Neural progenitor cell (in vitro differentiated cells): ENCODE results near the gene TPRX1. TPM values are rescaled to one million over a fixed set of nuclear protein-coding genes. Genes with fewer than 3 reads are reported as not detected.

Experiments
- DNase-seq: peaks from one replicate; pipeline ENCODE4 v3.0.0-alpha.2; 2016; ENCODE audit warnings: low spot score
- H2AFZ ChIP-seq: fragments of 200-600 bp; sonication (generic); replicated peaks from 2 replicates; pipeline ENCODE4 v1.6.1; 2016; ENCODE audit warnings: antibody characterized with exemption
- H3F3A ChIP-seq: fragments of 200-600 bp; sonication (generic); 2 replicates; pipeline ENCODE4 v1.6.1; 2016; ENCODE audit warnings: antibody characterized with exemption, low read depth
- H3K27ac ChIP-seq: fragments of 200-600 bp; sonication (generic); 2 replicates; pipeline ENCODE4 v1.5.1; 2016; ENCODE audit warnings: mild to moderate bottlenecking
- H3K27me3 ChIP-seq: fragments of 200-600 bp; sonication (generic); 2 replicates; pipeline ENCODE4 v1.6.1; 2016; ENCODE audit warnings: mild to moderate bottlenecking, moderate library complexity
- H3K36me3 ChIP-seq: fragments of 200-600 bp; sonication (generic); 2 replicates; pipeline ENCODE4 v1.5.1; 2016
- H3K4me1 ChIP-seq: fragments of 200-600 bp; sonication (generic); 2 replicates; pipeline ENCODE4 v1.6.1; 2016; ENCODE audit warnings: mixed run types
- H3K4me2 ChIP-seq: fragments of 200-600 bp; sonication (generic); 2 replicates; pipeline ENCODE4 v1.6.1; 2016
- H3K4me3 ChIP-seq: fragments of 200-600 bp; sonication (generic); 2 replicates; pipeline ENCODE4 v1.5.1; 2016
- H3K79me2 ChIP-seq: fragments of 200-600 bp; sonication (generic); 2 replicates; pipeline ENCODE4 v1.6.1; 2016; ENCODE audit warnings: low read depth
- H3K9ac ChIP-seq: fragments of 200-600 bp; sonication (generic); 2 replicates; pipeline ENCODE4 v1.6.1; 2016
- H3K9me3 ChIP-seq: fragments of 200-600 bp; sonication (generic); 2 replicates; pipeline ENCODE4 v1.5.1; 2016; ENCODE audit warnings: low read depth
- H4K20me1 ChIP-seq: fragments of 200-600 bp; sonication (generic); 2 replicates; pipeline ENCODE4 v1.6.1; 2016; ENCODE audit warnings: low read depth
- H3K27ac Mint-ChIP-seq: 3 replicates; pipeline ENCODE4 v1.8.0; 2021; ENCODE audit warnings: mixed read lengths
- H3K27me3 Mint-ChIP-seq: 2 replicates; pipeline ENCODE4 v1.8.0; 2022; ENCODE audit warnings: low read depth, mild to moderate bottlenecking, inconsistent platforms, moderate library complexity, mixed read lengths; ENCODE audit not compliant: insufficient read depth
- H3K36me3 Mint-ChIP-seq: 3 replicates; pipeline ENCODE4 v1.8.0; 2021; ENCODE audit warnings: mixed read lengths
- H3K4me1 Mint-ChIP-seq: 3 replicates; pipeline ENCODE4 v1.8.0; 2021; ENCODE audit warnings: mixed read lengths
- H3K4me3 Mint-ChIP-seq: 3 replicates; pipeline ENCODE4 v1.8.0; 2021; ENCODE audit warnings: mild to moderate bottlenecking, moderate library complexity, mixed read lengths
- H3K9me3 Mint-ChIP-seq: 3 replicates; pipeline ENCODE4 v1.8.0; 2020; ENCODE audit warnings: mixed read lengths
- CTCF ChIP-seq: fragments of 200-600 bp; sonication (generic); IDR thresholded peaks from 2 replicates; pipeline ENCODE4 v1.5.1; 2017; ENCODE audit warnings: antibody characterized with exemption, mild to moderate bottlenecking
- EZH2 ChIP-seq: fragments of 200-600 bp; sonication (generic); IDR thresholded peaks from 2 replicates; pipeline ENCODE4 v1.6.1; 2017; ENCODE audit warnings: antibody characterized with exemption, mild to moderate bottlenecking, moderate library complexity
- EZH2phosphoT487 ChIP-seq: fragments of 200-600 bp; sonication (generic); IDR thresholded peaks from 2 replicates; pipeline ENCODE4 v1.6.1; 2017; ENCODE audit warnings: antibody characterized with exemption
- total RNA-seq: library from RNA; depleted of rRNA; stranded (reverse); fragments of >200 nt; gene quantifications from 2 replicates; pipeline ENCODE4 v1.2.3, GENCODE V29; 2015; ENCODE audit warnings: low replicate concordance

TPRX1 gene
- total RNA-seq, 1 donor from 2014 or later, result not detected

DNA sequence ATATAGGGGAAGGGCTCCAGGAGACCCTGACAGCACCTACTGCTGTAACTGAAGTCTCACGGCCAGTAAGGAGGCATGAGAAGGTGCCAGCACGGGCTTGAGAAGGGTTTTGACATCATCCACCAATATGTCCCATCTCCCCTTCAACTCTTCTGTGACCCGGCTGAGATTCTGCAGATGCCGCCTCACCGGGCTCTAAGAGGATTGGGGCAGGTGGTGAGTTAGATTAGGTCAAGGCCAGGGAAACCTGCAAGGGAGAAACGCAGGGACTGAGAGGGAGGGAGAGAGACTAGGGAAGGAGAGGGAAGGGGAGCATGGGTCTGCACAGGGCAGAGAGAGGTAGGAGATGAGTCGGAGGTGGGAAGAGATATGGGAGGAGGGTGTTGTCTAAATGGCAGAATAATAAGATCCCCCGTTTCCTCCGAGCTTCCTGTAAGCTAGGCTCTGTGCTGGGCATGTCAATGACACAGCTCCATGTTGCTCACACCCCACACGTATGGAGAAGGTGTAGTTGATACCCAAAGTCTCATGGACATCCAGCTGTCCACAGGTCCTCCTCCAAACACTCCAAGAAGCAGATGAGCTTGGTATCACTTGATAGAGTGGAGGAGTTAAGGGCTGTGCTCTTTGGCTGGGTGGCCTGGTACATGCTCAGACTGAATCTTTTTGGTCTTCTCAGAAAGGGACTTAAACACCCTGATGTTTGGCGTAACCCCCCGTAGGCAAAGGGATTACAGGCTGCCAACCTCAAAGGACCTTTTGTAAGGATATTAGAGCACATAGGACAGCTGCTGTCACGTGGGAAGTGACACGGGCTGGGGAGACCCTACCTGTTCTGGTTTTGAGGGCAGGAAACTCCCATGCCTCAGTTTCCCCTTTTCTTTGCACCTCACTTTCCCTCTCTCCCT is 6.1 kb downstream of the TPRX1 start:
- H3F3A ChIP-seq, result peaks cover 7% of the 10 kb centered on the region
- H2AFZ ChIP-seq, result no peak overlapping the region
- H3K9me3 ChIP-seq, result peaks cover 5% of the 10 kb centered on the region
- Mint-ChIP-seq H3K9me3 (peaks cover 11% of the 10 kb centered on the region), H3K4me1 (no peaks in the 10 kb centered on the region), H3K4me3 (no peak overlapping the region), H3K27ac (peak overlapping the region; percentile 36), H3K36me3 (peaks cover 5% of the 10 kb centered on the region), H3K27me3 (peaks cover 14% of the 10 kb centered on the region)
- no peaks in the 10 kb centered on the region for H3K36me3 ChIP-seq
- no peak overlapping the region for H3K4me2 ChIP-seq
- H3K27me3 ChIP-seq, result no peaks in the 10 kb centered on the region
- H4K20me1 ChIP-seq, result no peaks in the 10 kb centered on the region
- no peaks in the 10 kb centered on the region for H3K79me2 ChIP-seq
- no peak overlapping the region for H3K4me3 ChIP-seq
- H3K4me1 ChIP-seq, result peaks cover 10% of the 10 kb centered on the region
- no peak overlapping the region for H3K27ac ChIP-seq
- TF ChIP-seq CTCF (no peak), EZH2 (no peak), EZH2phosphoT487 (no peak)
- no peak for DNase-seq
- H3K9ac ChIP-seq, result no peak overlapping the region

GRCh38 chr19:47796785-47797184 is 7.6 kb downstream of the TPRX1 start:
- Histone ChIP-seq H3K36me3 (no peaks in the 10 kb centered on the region), H3K27ac (no peak overlapping the region), H3K79me2 (no peaks in the 10 kb centered on the region), H2AFZ (no peak overlapping the region), H3F3A (peaks cover 7% of the 10 kb centered on the region), H3K9me3 (peaks cover 10% of the 10 kb centered on the region), H3K9ac (no peak overlapping the region), H3K4me2 (no peak overlapping the region), H3K4me3 (no peak overlapping the region), H3K27me3 (no peaks in the 10 kb centered on the region), H4K20me1 (no peaks in the 10 kb centered on the region), H3K4me1 (peaks cover 10% of the 10 kb centered on the region)
- DNase-seq, result no peak
- peaks cover 14% of the 10 kb centered on the region for H3K27me3 Mint-ChIP-seq
- no peak overlapping the region for H3K4me3 Mint-ChIP-seq
- H3K27ac Mint-ChIP-seq, result no peak overlapping the region
- no peaks in the 10 kb centered on the region for H3K4me1 Mint-ChIP-seq
- H3K9me3 Mint-ChIP-seq, result peaks cover 13% of the 10 kb centered on the region
- TF ChIP-seq CTCF, result no peak
- H3K36me3 Mint-ChIP-seq, result peaks cover 5% of the 10 kb centered on the region

DNA sequence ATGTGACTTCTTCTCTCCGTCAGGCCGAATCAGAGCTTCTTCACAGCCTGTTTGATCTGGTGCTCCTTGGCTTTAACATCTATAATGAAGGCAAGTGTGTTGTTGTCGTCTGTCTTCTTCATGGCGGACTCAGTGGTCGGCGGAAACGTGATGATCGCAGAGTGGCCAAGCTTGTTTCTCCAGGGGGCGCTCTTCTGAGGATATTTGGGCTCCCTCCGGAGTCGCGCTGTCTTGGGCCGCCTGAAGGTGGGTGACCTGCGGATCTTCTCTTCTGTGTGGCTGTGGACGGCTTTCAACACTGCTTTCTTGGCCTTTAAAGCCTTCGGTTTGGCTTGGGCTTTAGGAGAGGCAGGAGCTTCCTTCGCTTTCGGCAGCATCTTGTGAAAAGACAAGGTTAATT is 9.8 kb downstream of the TPRX1 start:
- Histone ChIP-seq H2AFZ (no peak overlapping the region), H3K4me3 (no peak overlapping the region), H3K4me1 (peaks cover 13% of the 10 kb centered on the region), H3K27ac (no peak overlapping the region), H3K79me2 (no peaks in the 10 kb centered on the region), H3K9me3 (peaks cover 5% of the 10 kb centered on the region), H3K9ac (no peak overlapping the region), H3K27me3 (no peaks in the 10 kb centered on the region), H3F3A (peaks cover 20% of the 10 kb centered on the region), H4K20me1 (no peaks in the 10 kb centered on the region), H3K36me3 (no peaks in the 10 kb centered on the region), H3K4me2 (no peak overlapping the region)
- peaks cover 14% of the 10 kb centered on the region for H3K27me3 Mint-ChIP-seq
- TF ChIP-seq EZH2, result no peak
- TF ChIP-seq CTCF, result peak; percentile 37
- no peak for TF ChIP-seq EZH2phosphoT487
- H3K9me3 Mint-ChIP-seq, result peaks cover 7% of the 10 kb centered on the region
- peaks cover 3% of the 10 kb centered on the region for H3K4me1 Mint-ChIP-seq
- DNase-seq, result peak; percentile 21
- no peaks in the 10 kb centered on the region for H3K36me3 Mint-ChIP-seq
- no peak overlapping the region for H3K27ac Mint-ChIP-seq
- no peak overlapping the region for H3K4me3 Mint-ChIP-seq
